Gastroesophageal sphincter (tissue), 3 donors: ENCODE data around the gene ELN.
A peak's percentile ranks its signal among the peaks of the same experiment; 100 is the strongest.

ENCODE experiments used
- EP300 ChIP-seq: sonication (generic); formaldehyde crosslinking; IDR thresholded peaks from one replicate; pipeline ENCODE4 v1.6.1; 2017; ENCODE audit warnings: antibody characterized with exemption, mild to moderate bottlenecking
- POLR2A ChIP-seq, 2 donors: fragments of 450-650 bp; IDR thresholded peaks; one replicate each; pipeline ENCODE4 v1.6.1; 2017; ENCODE audit warnings: antibody characterized with exemption in 2 of 2, mild to moderate bottlenecking in 2 of 2, moderate library complexity in 1 of 2
- POLR2AphosphoS5 ChIP-seq: sonication (generic); formaldehyde crosslinking; IDR thresholded peaks from one replicate; pipeline ENCODE4 v1.6.1; 2017; ENCODE audit warnings: antibody characterized with exemption
- TF ChIP-seq, protein P1 (sequence below), 4 experiments: fragments of 200-600 bp in 2 of 4; fragments of 450-650 bp in 2 of 4; sonication (generic) in 1 of 4; IDR thresholded peaks; one replicate each; pipeline ENCODE4 v1.5.1; 2017 to 2019; ENCODE audit warnings: antibody characterized with exemption in 4 of 4, mild to moderate bottlenecking in 2 of 4, moderate library complexity in 2 of 4

DNA sequence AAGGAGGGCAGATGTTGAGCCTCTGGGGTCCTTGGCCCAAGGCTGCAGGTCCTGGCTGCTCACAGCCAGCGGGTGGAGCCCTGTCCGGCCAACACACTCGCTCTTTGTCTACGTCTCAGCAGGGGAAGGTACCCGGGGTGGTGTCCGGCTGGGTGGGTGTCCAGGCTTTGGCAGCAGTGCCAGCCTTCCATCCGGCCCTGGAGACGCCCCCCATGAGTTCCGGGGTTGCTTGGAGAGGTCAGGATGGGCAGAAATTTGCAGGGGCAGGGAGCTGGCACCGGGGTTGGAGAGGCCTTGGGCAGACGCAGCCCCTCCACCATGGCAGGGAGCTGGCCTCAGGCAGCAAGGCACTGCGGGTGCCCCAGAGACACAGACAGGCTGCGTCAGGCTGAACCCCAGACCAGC lies 42.2 kb upstream of the ELN start:
- TF ChIP-seq POLR2AphosphoS5 = no peak
- TF ChIP-seq, protein P1, sequence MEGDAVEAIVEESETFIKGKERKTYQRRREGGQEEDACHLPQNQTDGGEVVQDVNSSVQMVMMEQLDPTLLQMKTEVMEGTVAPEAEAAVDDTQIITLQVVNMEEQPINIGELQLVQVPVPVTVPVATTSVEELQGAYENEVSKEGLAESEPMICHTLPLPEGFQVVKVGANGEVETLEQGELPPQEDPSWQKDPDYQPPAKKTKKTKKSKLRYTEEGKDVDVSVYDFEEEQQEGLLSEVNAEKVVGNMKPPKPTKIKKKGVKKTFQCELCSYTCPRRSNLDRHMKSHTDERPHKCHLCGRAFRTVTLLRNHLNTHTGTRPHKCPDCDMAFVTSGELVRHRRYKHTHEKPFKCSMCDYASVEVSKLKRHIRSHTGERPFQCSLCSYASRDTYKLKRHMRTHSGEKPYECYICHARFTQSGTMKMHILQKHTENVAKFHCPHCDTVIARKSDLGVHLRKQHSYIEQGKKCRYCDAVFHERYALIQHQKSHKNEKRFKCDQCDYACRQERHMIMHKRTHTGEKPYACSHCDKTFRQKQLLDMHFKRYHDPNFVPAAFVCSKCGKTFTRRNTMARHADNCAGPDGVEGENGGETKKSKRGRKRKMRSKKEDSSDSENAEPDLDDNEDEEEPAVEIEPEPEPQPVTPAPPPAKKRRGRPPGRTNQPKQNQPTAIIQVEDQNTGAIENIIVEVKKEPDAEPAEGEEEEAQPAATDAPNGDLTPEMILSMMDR (IDR thresholded peaks at IDR 0.05) = peak in 1 of 4 experiments; percentile 41
- no peak for TF ChIP-seq POLR2A (IDR thresholded peaks at IDR 0.05)
- TF ChIP-seq EP300 = no peak
